ENCODE results near the gene KCNIP3. TPM values are rescaled to one million over a fixed set of nuclear protein-coding genes. Genes with fewer than 3 reads are reported as not detected.

KCNIP3 gene
- total and polyA plus RNA-seq, 8 donors: 3.5 to 7.5 (median 3.6) TPM

Other genes with a start within 250 kb of the KCNIP3 start
- 10 to 100 TPM; 14.8 to 28.0 (median 17.9) TPM for gene MRPS5, start 175.5 kb upstream of the KCNIP3 start, total RNA-seq
- 10 to 100 TPM; 42.5 to 55.2 TPM for gene MRPS5, start 175.5 kb upstream of the KCNIP3 start, polyA plus RNA-seq
- gene ZNF514, start 137.5 kb upstream of the KCNIP3 start, total RNA-seq: 10 to 100 TPM in 1 of 6 donors, 1 to 10 TPM in 5; 7.2 to 16.3 (median 8.0) TPM
- gene ZNF514, start 137.5 kb upstream of the KCNIP3 start, polyA plus RNA-seq: 10 to 100 TPM; 12.7 to 16.0 TPM
- gene ZNF2, start 131.5 kb upstream of the KCNIP3 start, total RNA-seq: 1 to 10 TPM; 1.4 to 2.9 (median 2.3) TPM
- gene ZNF2, start 131.5 kb upstream of the KCNIP3 start, polyA plus RNA-seq: 1 to 10 TPM in 1 of 2 donors, under 1 TPM in 1; 0.80 to 1.9 TPM
- gene ZNF892, start 89.8 kb upstream of the KCNIP3 start, total RNA-seq: 1 to 10 TPM; 1.5 to 5.2 (median 3.0) TPM
- under 1 TPM; 0.63 to 0.76 TPM for gene ZNF892, start 89.8 kb upstream of the KCNIP3 start, polyA plus RNA-seq
- 10 to 100 TPM in 5 of 6 donors, 1 to 10 TPM in 1; 9.5 to 20.4 (median 12.8) TPM for gene PROM2, start 22.9 kb upstream of the KCNIP3 start, total RNA-seq
- 10 to 100 TPM in 1 of 2 donors, 1 to 10 TPM in 1; 8.3 to 12.5 TPM for gene PROM2, start 22.9 kb upstream of the KCNIP3 start, polyA plus RNA-seq
- gene FAHD2A, start 105.4 kb downstream of the KCNIP3 start, total RNA-seq: 10 to 100 TPM; 15.4 to 22.2 (median 17.9) TPM
- gene FAHD2A, start 105.4 kb downstream of the KCNIP3 start, polyA plus RNA-seq: 10 to 100 TPM; 19.0 to 19.8 TPM
- not detected for gene TRIM43B, start 187.4 kb downstream of the KCNIP3 start, total RNA-seq
- not detected for gene TRIM43B, start 187.4 kb downstream of the KCNIP3 start, polyA plus RNA-seq

All from pancreas (tissue), 8 donors.